Caco-2 (cell line): Measurements from ENCODE around the gene TUBA3D. TPM values are rescaled to one million over a fixed set of nuclear protein-coding genes. Genes with fewer than 3 reads are reported as not detected.
A peak's percentile ranks its signal among the peaks of the same experiment; 100 is the strongest.
"Not testable (repeated sequence)": the region's sequence is repeated elsewhere in the genome, so short reads cannot be mapped to it uniquely, and the experiment has no call there.

Experiments used
- BruUV-seq: library from RNA; stranded (reverse); fragments of 400-500 nt; replicated peaks from 2 replicates; lab custom pipeline; 2021; lab: Mats Ljungman, UMichigan
- CTCF ChIA-PET: fragments of 300-600 bp; sonication (Branson Sonifier 250); formaldehyde crosslinking; loops from one replicate; lab custom pipeline; 2022; ENCODE audit warnings: antibody characterized with exemption; lab: Charles Lee
- POLR2A ChIA-PET: fragments of 300-600 bp; sonication (Branson Sonifier 250); formaldehyde crosslinking; loops from one replicate; lab custom pipeline; 2022; ENCODE audit warnings: antibody characterized with exemption; lab: Charles Lee
- DNase-seq, 2 experiments: peaks; one replicate each; pipeline versions ENCODE4 v3.0.0 to v3.0.0-alpha.2; 2020 to 2022
- H3K27me3 ChIP-seq: replicated peaks from 2 replicates; pipeline ENCODE4 v1.6.0; 2011; ENCODE audit warnings: low read length; ENCODE audit not compliant: control insufficient read depth, insufficient read depth
- H3K36me3 ChIP-seq: 2 replicates; pipeline ENCODE4 v1.5.1; 2011; ENCODE audit warnings: low read length; ENCODE audit not compliant: control insufficient read depth, insufficient read depth
- H3K4me1 ChIP-seq: fragments of 250-450 bp; sonication (Bioruptor Pico); 2 replicates; pipeline ENCODE4 v1.5.1; 2020; ENCODE audit warnings: mild to moderate bottlenecking
- H3K4me3 ChIP-seq: 2 replicates; pipeline ENCODE4 v1.5.1; 2011; ENCODE audit warnings: low read depth, mild to moderate bottlenecking, control low read depth, low read length
- H3K9me3 ChIP-seq: fragments of 250-450 bp; sonication (Bioruptor Pico); 2 replicates; pipeline ENCODE4 v1.5.1; 2020; ENCODE audit warnings: mild to moderate bottlenecking, moderate library complexity
- H3K27ac Mint-ChIP-seq: one replicate; pipeline ENCODE4 v1.8.0; 2022; ENCODE audit warnings: mixed read lengths; ENCODE audit not compliant: unreplicated experiment
- H3K27me3 Mint-ChIP-seq: one replicate; pipeline ENCODE4 v1.8.0; 2022; ENCODE audit warnings: mixed read lengths; ENCODE audit not compliant: insufficient read depth, unreplicated experiment
- H3K36me3 Mint-ChIP-seq: one replicate; pipeline ENCODE4 v1.8.0; 2022; ENCODE audit warnings: mild to moderate bottlenecking, mixed read lengths; ENCODE audit not compliant: insufficient read depth, unreplicated experiment
- H3K4me1 Mint-ChIP-seq: one replicate; pipeline ENCODE4 v1.8.0; 2022; ENCODE audit warnings: low read depth, mixed read lengths; ENCODE audit not compliant: unreplicated experiment
- H3K4me3 Mint-ChIP-seq: one replicate; pipeline ENCODE4 v1.8.0; 2022; ENCODE audit warnings: mild to moderate bottlenecking, moderate library complexity, mixed read lengths; ENCODE audit not compliant: unreplicated experiment
- H3K9me3 Mint-ChIP-seq: one replicate; pipeline ENCODE4 v1.8.0; 2022; ENCODE audit warnings: mixed read lengths; ENCODE audit not compliant: unreplicated experiment
- intact Hi-C: fragments of 100-400 bp; cut with micrococcal nuclease; formaldehyde crosslinking; loops from one replicate; pipeline ENCODE4 v1.10.0; 2022; ENCODE audit not compliant: unreplicated experiment
- total RNA-seq: library from RNA; stranded (reverse); gene quantifications from 2 replicates; pipeline ENCODE4 v1.2.3, GENCODE V29; 2022

The TUBA3D gene
- total RNA-seq, 1 experiment from 2014 or later = not detected

- H3K4me3 ChIP-seq, H3K27me3 Mint-ChIP-seq, H3K9me3 Mint-ChIP-seq, H3K27ac Mint-ChIP-seq, BruUV-seq, POLR2A ChIA-PET, H3K4me1 ChIP-seq, H3K36me3 Mint-ChIP-seq, H3K9me3 ChIP-seq, intact Hi-C loops, H3K36me3 ChIP-seq, DNase-seq, H3K4me3 Mint-ChIP-seq, H3K27me3 ChIP-seq, H3K4me1 Mint-ChIP-seq: not testable (repeated sequence)
- CTCF ChIA-PET = interaction anchor here (1.1 kb wide), 1 partner anchor 14 kb away, joined by 3 read pairs; no protein-coding TSS in a partner anchor
Observed at GRCh38 chr2:131478850-131479461, 3.0 kb downstream of the TUBA3D start.

- CTCF ChIA-PET, H3K27me3 Mint-ChIP-seq, H3K4me1 ChIP-seq, H3K9me3 ChIP-seq, H3K9me3 Mint-ChIP-seq, H3K4me3 ChIP-seq, POLR2A ChIA-PET, H3K36me3 ChIP-seq, H3K36me3 Mint-ChIP-seq, H3K4me1 Mint-ChIP-seq, H3K27me3 ChIP-seq, DNase-seq, BruUV-seq, intact Hi-C loops, H3K4me3 Mint-ChIP-seq, H3K27ac Mint-ChIP-seq: not testable (repeated sequence)
Observed at GRCh38 chr2:131480351-131480750, 4.4 kb downstream of the TUBA3D start.

GRCh38 chr2:131482506-131483155 is 6.7 kb downstream of the TUBA3D start:
- H3K27me3 Mint-ChIP-seq, H3K36me3 ChIP-seq, H3K9me3 Mint-ChIP-seq, DNase-seq, H3K4me3 ChIP-seq, H3K9me3 ChIP-seq, CTCF ChIA-PET, intact Hi-C loops, POLR2A ChIA-PET, H3K4me3 Mint-ChIP-seq, H3K27me3 ChIP-seq, H3K27ac Mint-ChIP-seq, H3K4me1 Mint-ChIP-seq, BruUV-seq, H3K4me1 ChIP-seq: not testable (repeated sequence)
- peaks cover 11% of the 10 kb centered on the region for H3K36me3 Mint-ChIP-seq

- H3K4me1 Mint-ChIP-seq, H3K9me3 Mint-ChIP-seq, H3K9me3 ChIP-seq, H3K4me3 ChIP-seq, POLR2A ChIA-PET, H3K27me3 Mint-ChIP-seq, CTCF ChIA-PET, H3K36me3 ChIP-seq, H3K4me1 ChIP-seq, H3K27ac Mint-ChIP-seq, DNase-seq, BruUV-seq, intact Hi-C loops, H3K4me3 Mint-ChIP-seq, H3K27me3 ChIP-seq: not testable (repeated sequence)
- peaks cover 18% of the 10 kb centered on the region for H3K36me3 Mint-ChIP-seq
Observed at GRCh38 chr2:131483981-131484820, 8.3 kb downstream of the TUBA3D start.

GRCh38 chr2:131484906-131485460 is 9.1 kb downstream of the TUBA3D start:
- H3K36me3 ChIP-seq, H3K27ac Mint-ChIP-seq, intact Hi-C loops: not testable (repeated sequence)

GRCh38 chr2:131486201-131486902 is 10.4 kb downstream of the TUBA3D start:
- H3K4me3 Mint-ChIP-seq, H3K4me1 ChIP-seq, H3K27me3 Mint-ChIP-seq, CTCF ChIA-PET, BruUV-seq, H3K4me3 ChIP-seq, H3K4me1 Mint-ChIP-seq, POLR2A ChIA-PET, H3K9me3 Mint-ChIP-seq, H3K36me3 ChIP-seq, H3K27me3 ChIP-seq, H3K9me3 ChIP-seq, intact Hi-C loops: not testable (repeated sequence)
- Mint-ChIP-seq H3K27ac (peak overlapping the region; percentile 85), H3K36me3 (peaks cover 30% of the 10 kb centered on the region)
- DNase-seq = peak in 1 of 2 experiments; percentile 29

More at GRCh38 chr2:131484906-131485460, 9.1 kb downstream of the TUBA3D start:
- peaks cover 18% of the 10 kb centered on the region for H3K36me3 Mint-ChIP-seq
- H3K27me3 Mint-ChIP-seq, H3K27me3 ChIP-seq, DNase-seq, H3K4me3 ChIP-seq, H3K4me1 Mint-ChIP-seq, H3K4me1 ChIP-seq, H3K4me3 Mint-ChIP-seq, H3K9me3 ChIP-seq, CTCF ChIA-PET, BruUV-seq, POLR2A ChIA-PET, H3K9me3 Mint-ChIP-seq: not testable (repeated sequence)
